NCI-H1092 treated with DMSO at 0.1 percent for 48 hours (cell line): ENCODE results near the gene STKLD1.

ENCODE experiments used
- DNase-seq: peaks from one replicate; lab custom pipeline; 2025; lab: John Stamatoyannopoulos, UW

The STKLD1 gene

DNA sequence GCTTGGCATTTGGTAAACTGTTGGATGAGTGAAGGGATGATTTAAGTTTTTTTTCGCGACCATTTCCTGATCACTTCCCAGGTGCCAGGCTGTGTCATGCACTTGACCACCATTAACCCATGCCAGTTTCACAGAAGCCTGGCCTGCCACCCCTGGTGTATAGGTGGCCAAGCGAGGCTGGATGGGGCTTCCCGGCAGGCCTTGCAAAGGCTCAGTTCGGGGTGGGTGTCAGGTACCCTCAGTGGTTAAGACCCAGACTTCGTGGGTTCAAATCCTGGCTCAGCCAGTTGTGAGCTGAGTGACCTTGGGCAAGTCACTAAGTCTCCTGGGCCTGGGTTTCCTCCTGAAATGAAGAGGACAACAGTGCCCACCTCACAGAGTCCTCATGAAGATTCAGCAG is 30.6 kb upstream of the STKLD1 start:
- DNase-seq, result no peak

DNA sequence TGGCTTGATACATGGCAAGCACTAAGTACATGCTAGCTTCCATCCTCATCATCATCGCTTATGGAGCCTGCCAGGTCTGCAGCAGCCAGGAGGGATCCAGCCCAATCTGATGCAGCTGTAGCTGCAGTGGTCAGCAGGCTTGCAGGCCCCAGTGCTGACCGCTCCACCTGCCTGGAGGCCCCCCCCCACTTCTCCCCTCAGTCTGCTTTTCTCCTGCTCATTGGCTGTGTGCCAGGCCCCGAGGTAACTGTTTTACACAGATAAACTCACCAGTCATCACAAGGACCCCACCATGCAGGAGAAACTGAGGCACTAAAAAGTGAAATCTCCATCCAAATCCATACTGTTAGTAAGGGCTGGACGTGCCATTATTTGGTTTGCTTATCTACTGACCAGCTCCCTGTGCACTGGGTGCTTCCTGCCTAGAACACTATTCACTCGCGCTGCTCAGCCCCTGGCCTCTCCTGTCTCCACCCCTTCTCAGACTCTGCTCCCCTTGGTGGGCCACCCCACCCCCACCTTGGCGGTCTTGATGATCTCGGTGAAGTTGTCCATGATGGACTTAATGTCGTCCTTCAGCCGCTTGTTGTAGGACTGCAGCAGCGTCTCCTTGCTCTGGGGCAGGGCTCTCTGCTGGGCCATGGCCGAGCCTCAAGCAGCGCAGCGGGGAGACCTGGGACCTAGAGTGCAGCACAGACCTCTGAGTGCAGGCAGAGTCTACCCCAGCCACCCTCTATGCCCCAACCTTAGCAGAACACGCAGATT is 30.0 kb upstream of the STKLD1 start:
- no peak for DNase-seq

DNA sequence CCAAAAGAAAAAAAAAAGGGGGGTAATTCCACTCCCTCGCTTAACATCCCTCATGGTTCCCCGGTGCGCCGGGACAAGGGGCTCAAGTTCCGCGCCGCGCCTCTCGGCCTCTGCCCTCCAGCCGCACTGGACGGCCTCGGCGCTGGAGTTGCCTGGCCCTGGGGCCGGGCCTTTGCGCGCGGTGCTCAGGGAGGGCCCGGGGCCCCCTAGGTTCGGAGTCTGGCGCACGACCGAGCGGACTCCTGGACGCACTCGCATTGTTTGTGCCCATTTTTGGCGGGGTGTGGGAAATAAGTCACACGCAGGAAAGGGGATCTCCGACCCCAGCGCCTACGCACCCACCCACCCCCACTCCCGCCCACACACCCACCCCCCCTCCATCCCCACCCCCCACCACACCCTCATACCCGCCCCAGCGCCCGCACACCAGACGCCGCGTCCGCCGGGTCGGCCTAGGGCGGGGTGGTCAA is 28.6 kb upstream of the STKLD1 start:
- peak; percentile 38 for DNase-seq

DNA sequence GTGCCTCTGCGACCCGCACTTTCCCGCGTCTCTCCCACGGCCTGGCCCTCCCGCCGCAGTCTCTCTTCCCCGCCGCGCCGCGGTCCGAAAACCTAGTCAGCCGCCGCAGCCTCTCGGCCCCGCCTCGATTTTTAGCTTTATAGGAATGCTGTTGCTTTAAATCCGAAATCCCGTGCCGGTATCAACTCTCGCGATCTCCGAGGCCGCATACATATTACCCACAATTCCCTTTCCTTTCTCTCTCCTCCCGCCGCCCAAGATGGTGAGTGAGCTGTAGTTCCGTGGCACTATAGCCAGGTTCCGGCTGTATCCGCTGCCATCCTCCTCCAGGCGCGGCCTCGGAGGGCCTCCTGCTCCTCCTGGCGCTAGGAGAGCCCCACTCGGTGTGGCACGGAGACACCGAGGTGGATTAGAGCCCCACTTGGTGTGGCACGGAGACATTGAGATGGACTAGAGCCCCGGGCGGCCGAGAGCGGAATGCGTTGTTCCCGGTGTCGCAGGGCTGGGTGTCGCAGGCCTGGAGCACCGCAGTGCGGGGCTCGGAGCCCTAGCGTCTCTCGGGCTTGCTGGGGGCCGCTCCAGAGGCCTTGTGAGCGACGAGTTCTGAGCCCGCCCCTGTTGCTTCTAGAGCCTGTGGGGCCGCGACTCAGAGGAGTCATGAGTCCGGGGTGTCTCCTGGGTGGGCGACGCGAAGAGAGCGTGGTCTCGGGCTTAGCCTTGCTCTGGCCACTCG is 28.0 kb upstream of the STKLD1 start, which contains the start of the genes MED22 and RPL7A:
TSS of gene MED22 (minus strand) at position 147 of the 733 bp plus-strand sequence. CDS start 1,469 bp downstream, outside the sequence.
TSS of gene RPL7A (plus strand) at position 234 of the 733 bp plus-strand sequence. CDS start at position 260, 26 bp downstream.
- DNase-seq, result peak; percentile 97

DNA sequence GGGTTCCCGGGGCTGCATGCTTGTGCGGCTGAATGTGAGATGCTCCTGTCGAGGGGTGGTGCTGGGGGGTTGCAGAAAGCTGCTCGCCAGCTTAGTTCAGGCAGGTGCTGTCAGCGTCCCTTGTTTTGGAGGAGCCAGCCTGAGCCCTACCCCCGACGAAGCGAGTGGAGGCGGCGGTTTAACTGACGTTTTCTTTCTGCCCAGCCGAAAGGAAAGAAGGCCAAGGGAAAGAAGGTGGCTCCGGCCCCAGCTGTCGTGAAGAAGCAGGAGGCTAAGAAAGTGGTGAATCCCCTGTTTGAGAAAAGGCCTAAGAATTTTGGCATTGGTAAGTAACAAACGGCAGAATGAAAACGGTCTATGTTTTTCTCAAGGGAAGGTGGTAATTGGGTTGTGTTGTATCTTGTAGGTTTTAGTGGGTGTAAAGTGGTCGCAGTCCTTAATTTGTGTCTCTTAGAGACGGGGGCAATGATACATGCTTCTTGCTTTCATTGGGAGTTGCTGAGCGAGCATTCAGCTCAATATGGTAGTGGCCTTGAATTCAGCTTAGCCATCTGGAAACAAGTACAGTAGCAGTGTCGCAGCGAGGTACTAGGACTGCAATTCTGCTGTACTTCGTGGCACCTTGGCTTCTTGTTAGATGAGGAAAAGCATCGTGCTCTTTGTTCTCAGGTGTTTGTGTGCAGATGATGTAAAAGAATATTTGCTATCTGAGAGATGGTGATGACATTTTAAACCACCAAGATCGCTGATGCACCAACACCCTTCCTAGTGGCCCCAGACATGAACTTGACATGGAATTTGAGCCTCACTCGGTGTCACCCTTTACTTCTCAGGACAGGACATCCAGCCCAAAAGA is 27.2 kb upstream of the STKLD1 start:
- no peak for DNase-seq

DNA sequence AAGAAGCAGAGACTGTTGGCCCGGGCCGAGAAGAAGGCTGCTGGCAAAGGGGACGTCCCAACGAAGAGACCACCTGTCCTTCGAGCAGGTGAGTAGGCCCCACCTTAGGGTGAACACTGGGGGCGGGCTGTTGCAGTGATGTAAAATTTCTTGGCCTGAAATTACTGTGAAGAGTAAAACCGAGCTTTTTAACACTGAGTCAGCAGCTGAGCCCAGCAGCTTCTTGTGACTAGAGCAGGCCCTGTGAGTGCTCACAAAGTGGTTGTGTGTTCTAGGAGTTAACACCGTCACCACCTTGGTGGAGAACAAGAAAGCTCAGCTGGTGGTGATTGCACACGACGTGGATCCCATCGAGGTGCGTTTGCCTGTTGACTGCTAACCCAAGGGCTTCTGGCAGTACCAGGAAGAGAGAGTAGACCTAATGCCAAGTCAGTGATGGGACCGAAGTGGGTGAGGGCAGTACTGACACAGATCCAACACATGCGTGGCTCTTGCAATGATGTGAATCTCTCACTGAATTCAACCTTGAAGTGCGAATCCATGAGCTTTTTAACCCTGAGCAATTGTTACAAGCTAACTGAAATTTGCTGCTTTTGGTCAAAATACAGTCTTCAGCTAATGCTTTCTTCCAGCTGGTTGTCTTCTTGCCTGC is 26.1 kb upstream of the STKLD1 start:
- DNase-seq, result no peak

DNA sequence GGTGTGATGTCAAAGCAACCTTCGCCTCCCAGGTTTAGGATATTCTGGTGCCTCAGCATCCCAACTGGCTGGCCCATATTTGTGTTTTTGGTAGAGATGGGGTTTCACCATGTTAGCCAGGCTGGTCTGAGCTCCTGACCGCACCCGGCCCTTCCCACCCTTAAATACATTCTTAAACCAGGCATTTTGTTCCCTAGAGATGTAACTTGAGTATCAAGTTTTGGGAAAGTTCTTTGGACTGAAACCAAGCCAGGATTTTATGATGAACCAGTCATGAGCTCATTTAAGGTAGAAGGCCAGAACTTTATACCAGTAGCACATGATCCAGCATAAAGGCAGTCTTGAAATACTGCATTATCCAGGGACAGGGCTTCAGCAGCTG is 24.6 kb upstream of the STKLD1 start:
- DNase-seq, result no peak

DNA sequence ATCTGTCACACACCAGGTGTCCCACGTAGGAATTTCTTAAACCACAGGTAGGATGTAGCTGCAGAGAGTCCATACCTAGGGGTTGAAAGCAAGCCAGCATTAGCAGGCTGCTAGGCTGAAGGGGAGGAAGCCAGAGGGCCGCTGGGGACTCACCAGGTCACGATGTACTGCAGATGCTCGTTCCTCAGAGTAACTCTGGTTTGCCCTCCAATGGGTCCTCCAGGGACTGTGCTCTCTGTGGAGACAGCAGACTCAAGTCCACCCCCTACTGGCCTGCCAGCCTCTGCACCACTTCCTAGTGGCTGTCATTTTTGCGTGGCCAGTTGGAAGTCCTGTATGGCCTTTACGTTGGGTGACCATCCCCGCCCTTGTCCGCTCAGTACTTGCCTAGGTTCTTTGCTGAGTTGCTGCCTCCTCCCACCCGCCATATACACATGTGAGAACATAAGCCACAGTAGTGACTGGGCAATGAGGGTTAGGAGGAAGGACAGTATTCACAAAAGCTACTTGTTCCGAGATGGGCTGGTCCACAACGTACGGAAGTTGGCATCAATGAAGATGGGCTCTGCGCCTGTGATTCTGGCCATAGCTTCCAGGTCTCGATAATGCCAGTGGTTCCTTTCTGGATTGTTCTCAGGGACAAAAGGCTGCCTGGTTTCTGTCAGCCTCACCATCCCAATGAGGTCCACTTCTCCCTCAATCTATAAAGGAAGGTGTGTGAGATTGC is 24.1 kb upstream of the STKLD1 start:
- no peak for DNase-seq

DNA sequence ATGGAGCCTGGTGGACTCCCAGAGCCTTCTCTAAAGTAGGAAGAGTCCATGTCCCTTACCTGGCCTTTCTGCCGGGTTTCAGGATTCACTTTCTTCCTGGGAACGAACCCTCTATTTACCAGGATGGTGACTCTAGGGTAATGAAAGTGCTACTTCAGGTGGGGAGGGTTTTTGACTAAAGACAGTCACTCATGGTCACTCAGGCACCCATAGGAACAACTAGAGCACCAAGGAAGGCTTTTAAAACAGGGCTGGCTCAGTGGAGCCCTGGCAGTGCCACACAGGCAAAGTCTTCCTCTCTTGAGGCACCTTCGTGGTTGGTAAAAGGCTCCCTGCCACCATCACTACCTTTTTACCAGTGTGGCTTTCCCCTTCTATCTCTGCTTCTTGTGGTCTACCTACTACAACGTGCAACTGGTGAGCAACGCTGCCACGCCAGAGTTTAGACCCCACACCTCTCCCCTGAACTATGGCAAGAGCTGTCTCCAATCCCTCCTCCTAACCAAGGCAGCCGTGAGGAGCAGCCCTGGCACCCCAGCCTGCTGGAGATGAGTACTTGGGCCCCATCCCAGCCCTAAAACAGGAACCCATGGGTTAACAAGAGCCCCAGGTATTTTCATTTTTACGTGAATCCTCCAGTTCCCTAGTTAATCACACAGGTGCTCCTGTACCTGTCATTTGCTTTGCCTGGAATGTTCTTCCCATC is 23.4 kb upstream of the STKLD1 start:
- DNase-seq, result no peak

DNA sequence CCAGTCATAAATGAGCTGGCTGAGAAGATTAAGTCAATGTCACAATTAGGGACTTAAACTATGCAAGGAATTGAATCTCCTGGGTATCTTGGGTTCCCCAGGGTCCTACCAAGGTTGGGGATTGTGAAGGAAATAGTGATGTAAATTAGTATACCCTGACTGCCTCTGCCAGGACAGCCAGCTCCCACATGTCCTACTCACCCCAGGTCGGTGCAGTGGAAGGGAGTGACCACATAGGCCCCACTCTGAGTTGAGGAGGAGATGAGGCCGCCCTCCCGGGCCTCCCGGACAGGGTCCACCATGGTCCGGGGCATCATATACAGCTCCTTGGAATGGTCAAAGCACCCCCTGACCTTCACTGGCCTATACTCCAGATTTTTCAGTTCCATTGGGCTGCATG is 22.6 kb upstream of the STKLD1 start:
- DNase-seq, result no peak

DNA sequence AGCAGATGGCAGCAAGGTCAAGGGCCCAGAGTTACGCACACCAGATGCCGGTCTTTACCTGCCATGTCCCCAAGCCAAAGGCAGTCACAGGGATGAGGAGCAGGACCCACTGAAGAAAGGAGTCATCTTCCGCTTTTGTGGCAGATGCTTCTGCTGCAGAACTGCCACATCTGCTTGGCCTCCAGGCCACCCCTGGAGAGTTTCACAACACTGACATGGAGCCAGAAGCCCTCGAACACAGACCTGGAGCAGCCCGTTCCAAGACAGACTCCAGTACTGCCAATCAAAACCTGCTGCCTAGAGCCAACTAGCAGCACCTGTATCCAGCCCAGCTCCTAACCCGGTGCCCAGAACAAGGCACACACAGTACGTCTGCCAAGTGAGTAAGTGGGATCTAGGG is 21.4 kb upstream of the STKLD1 start:
- no peak for DNase-seq

DNA sequence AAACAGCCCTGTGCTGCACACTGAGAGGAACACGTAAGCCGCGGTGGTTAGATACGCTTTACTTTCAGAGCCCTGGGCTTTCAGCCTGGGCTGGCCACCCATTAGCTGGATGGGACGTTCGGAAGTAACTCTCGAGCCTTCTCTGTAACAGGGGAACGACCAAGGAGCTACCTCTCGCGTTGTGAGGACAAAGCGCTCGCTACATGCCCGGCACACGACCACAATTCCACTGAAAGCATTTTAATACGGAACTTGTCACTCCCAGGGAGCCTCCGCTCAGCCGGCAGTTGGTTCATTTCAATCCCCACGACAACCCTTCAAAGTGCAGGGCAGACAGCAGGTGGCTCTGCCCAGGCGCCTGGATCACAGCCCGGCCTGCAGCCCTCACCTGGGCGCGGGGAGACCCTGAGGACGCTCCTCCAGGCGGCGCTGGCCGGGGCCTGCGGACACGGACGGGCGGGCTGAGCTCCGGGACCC is 20.2 kb upstream of the STKLD1 start:
- DNase-seq, result no peak

DNA sequence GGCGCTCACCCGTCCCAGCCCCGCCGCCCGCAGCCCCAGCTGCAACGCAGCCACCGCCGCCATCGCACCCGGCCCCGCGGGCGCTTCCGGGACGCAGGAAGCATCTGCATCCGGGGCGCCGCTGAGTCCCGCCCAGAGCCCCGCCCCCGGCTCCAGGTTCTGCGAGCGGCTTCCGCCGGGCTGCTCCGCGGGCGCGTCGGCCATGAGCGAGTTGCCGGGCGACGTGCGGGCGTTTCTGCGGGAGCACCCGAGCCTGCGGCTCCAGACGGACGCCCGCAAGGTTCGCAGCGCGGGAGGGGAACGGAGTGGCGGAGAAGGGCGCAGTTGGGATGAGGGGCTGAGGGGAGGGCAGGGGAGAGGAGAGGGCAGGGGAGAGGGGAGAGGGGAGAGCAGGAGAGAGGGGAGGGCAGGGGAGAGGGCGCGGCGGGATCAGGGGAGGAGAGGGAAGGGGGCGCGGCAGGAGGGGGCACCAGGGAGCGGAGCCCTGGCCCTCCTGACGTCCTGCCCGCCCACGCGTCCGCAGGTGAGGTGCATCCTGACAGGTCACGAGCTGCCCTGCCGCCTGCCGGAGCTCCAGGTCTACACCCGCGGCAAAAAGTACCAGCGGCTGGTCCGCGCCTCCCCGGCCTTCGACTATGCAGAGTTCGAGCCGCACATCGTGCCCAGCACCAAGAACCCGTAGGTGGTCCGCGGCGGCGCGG is 19.6 kb upstream of the STKLD1 start, which contains the start of the genes SURF1 and SURF2:
TSS of gene SURF1 (minus strand) at position 97 of the 701 bp plus-strand sequence. CDS start at position 63, 34 bp downstream.
TSS of gene SURF2 (plus strand) at position 160 of the 701 bp plus-strand sequence. CDS start at position 203, 43 bp downstream.
- peak; percentile 62 for DNase-seq

DNA sequence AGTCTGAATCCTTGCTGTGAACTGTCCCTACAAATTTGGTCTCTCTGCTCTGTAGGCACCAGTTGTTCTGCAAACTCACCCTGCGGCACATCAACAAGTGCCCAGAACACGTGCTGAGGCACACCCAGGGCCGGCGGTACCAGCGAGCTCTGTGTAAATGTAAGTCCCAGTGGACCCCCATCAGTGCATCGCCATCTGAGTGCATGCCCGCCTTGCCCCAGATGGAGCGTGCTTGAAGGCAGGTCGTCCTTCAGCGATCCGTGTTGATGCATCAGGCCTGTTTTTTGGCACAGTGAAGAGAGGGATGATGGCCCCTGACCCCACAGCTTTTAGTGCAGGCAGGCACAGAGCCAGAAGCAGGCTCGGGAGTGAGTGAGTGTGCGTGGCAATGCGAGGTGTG is 18.5 kb upstream of the STKLD1 start:
- no peak for DNase-seq

DNA sequence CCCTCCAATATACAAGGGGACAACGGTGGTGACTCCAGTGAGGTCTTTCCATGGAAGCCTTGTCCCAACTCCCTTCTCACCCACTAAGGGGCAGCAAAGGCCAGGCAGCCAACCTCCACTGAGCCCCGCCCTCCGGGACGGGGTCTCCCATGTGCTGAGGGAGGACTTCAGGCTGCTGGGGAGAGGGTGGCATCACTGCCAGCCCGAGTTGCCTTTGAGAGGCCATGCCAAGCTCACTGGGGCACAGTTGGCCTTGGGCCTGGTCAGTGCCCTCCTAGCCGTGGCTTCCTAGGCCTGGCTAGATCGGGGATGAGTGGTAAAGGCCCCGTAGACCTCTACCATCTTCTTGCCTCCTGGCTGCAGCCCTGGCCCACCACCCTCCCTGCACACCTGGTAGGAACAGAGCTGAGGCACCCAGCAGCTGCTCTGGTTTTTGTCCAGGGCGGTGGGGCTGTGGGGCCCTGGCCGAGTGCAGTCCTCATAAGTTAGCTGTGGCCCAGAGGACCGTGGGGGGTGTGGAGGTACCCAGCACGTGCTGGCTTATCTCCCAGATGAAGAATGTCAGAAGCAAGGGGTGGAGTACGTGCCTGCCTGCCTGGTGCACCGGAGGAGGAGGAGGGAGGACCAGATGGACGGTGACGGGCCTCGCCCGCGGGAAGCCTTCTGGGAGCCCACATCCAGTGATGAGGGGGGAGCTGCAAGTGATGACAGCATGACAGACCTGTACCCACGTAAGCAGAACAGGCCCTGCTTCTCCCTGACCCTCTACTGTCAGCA is 16.6 kb upstream of the STKLD1 start:
- peak; percentile 16 for DNase-seq

DNA sequence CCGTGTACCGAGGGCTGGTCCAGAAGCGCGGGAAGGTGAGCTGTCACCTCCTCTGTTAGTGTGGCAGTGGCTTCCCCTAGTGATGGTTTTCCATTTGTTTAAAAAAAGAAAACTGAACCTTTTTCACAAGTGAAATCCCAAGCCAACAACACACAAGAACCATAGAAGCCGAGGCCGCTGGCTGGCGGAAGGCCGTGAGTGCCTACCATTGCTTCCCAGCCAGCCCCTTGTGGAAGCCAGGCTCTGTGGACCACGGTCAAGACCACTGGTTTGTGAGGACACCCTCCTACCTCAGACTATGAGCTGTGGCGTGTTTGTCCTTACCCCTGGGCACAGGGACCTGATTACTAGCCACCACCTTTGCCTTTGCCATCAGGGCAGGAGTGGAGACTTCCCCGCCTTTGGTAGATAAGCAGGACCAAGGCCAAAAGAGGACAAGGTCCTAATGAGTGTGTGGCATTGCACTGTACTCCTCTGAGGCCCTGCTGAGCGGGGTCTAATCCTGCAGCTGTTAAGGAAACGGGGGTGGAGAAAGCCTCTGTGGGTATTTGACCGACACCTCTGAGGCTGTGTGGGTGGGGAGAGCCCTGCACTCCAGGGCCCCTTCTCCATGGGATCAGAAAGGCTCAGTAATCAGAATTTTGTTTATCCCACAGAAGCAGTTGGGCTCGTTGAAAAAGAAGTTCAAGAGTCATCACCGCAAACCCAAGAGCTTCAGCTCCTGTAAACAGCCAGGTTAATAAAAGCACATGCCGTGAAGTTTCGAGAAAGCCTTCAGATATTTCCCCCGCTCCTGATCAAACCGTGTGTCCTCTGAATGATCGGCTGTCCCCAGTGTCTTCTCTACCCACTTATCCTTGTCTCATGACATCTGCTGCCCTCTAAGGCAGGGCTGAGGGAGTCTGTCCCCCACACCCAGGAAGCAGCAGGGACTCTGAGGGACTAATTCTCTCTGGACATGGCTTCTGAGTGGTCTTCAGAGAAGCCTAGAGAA is 15.5 kb upstream of the STKLD1 start:
- DNase-seq, result no peak

DNA sequence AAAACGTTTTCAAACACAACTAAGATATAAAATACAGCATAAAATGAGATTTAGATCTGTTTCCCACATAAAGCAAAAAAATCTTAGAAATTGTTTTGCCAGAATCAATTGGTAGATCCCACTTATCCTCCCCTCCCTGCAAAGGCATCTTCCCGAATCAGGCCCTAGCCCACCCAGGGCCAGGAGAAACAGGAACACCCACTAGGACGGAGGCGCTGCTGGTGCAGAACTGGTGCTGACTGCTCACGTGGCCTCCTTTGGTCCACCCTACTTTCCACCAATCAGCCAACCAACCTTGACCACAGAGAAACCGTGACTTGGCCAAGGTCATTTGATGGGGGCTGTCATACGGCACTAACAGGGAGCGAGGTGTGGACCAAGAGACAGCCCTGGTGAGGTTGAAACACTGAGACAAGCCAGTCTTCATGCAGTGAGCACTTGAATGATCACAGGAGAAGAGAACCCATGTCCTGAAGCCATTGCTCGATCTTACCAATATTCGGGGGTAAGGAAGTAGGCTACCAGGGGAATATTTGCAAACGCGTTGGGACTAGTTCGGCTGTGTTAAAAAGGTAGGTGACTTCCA is 14.6 kb upstream of the STKLD1 start:
- no peak for DNase-seq
